ENCODE measurements around the gene CARD18. TPM values are rescaled to one million over a fixed set of nuclear protein-coding genes. Genes with fewer than 3 reads are reported as not detected.

CARD18 gene, protein sequence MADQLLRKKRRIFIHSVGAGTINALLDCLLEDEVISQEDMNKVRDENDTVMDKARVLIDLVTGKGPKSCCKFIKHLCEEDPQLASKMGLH
- total RNA-seq, result not detected

DNA sequence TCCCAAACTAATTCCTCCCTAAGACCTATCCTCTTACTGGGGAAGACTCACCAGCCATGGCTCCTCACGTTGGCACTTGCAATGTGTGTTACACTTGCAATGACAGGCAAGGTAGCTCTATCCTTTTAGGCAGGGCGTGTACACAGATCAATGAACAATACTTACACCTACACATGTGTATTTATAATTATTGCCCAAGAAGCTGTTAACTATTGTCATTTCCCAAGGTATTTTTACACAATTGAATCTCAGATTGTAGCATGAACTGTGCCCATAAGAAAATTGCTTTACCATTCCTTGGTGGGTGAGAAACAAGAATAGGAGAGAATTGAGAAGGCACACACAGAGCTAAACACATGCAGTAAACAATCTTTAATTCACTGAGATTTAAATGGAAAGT lies at the start of gene CARD18:
TSS of gene CARD18 (minus strand) at position 101 of the 400 bp plus-strand sequence. CDS start at position 58, 43 bp downstream.
- no peak within 1 kb of the TSS for H3K4me3 ChIP-seq
- no peak within 1 kb of the TSS for H3K27ac ChIP-seq
- H3K27me3 ChIP-seq, result no peaks in the 10 kb centered on the region
- DNase-seq, result no peak
- H3K9me3 ChIP-seq, result no peaks in the 10 kb centered on the region
- TF ChIP-seq CTCF (IDR thresholded peaks at IDR 0.05), result no peak
- H3K4me1 ChIP-seq, result no peaks in the 10 kb centered on the region
- no peaks in the 10 kb centered on the region for H3K36me3 ChIP-seq
- no peak within 1 kb of the TSS for H3K9ac ChIP-seq (ENCODE audit: low read depth in 2 of 2, low read length in 2 of 2)
- intact Hi-C loops (cut with DNase I), result no loop called here

DNA sequence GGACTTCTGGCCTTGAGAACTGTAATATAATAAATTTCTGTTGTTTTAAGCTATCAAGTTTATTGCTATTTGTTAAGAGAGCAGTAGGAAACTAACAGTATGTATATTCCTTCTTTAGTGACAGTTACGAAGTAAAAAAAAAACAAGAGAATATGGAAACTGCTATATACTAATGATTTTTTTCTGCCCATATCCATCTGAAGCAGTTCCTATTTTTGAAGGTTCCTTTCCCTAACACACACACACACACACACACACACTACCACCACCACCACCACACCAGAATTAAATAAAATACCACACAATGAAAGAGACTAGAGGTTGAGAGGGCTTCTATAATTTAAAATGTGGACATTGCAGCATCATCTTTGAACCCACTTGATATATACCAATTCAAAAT lies 44.4 kb upstream of the CARD18 start:
- Histone ChIP-seq H3K9ac (ENCODE audit: low read depth in 2 of 2, low read length in 2 of 2) (no peak overlapping the region), H3K36me3 (no peaks in the 10 kb centered on the region), H3K27ac (no peak overlapping the region), H3K4me1 (no peaks in the 10 kb centered on the region), H3K27me3 (no peaks in the 10 kb centered on the region), H3K9me3 (no peaks in the 10 kb centered on the region), H3K4me3 (no peak overlapping the region)
- no peak for DNase-seq
- no peak for TF ChIP-seq CTCF (IDR thresholded peaks at IDR 0.05)
- intact Hi-C loops (cut with DNase I), result no loop called here

DNA sequence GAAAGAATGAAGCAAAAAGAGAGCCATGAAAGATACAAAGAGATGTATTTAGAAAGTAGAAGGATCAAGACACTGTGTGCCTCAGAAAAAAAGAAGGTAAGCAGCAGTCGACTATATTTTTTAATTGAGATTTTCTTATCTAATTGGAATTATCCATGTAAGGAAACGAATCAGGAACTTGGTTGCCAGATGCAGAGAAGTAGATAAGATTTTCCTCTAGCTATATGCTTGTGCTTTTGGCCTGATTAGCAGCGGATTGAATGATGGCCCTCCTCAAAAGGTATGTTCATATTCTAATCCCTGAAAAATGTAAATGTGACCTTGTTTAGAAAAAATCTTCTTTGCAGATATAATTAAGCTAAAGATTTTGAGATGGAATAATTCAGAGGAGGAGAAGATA lies 43.9 kb upstream of the CARD18 start:
- H3K27ac ChIP-seq, result no peak overlapping the region
- DNase-seq, result no peak
- H3K9ac ChIP-seq (ENCODE audit: low read depth in 2 of 2, low read length in 2 of 2), result no peak overlapping the region
- H3K4me3 ChIP-seq, result no peak overlapping the region
- H3K36me3 ChIP-seq, result no peaks in the 10 kb centered on the region
- H3K9me3 ChIP-seq, result no peaks in the 10 kb centered on the region
- no peaks in the 10 kb centered on the region for H3K4me1 ChIP-seq
- TF ChIP-seq CTCF (IDR thresholded peaks at IDR 0.05), result no peak
- intact Hi-C loops (cut with DNase I), result no loop called here
- no peaks in the 10 kb centered on the region for H3K27me3 ChIP-seq

DNA sequence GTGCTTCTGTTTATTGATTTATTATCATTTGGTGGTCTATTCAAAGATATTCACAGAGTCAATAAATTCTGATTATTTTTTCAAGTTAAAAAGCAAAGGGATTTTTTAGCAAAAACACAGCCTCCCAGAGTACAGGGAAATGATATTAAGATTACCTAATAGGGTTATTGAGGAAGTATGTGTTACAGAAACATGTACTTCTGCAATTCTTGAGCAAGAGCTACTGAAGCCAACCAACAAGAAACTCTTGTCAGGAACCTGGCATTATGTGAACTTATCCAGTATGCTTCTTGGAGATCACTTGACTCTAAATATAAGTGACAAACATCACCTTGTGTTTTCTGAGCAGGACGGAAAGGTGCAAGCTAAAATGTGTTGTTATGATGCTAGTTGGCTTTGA lies 42.0 kb upstream of the CARD18 start:
- TF ChIP-seq CTCF (IDR thresholded peaks at IDR 0.05), result no peak
- Histone ChIP-seq H3K4me1 (no peaks in the 10 kb centered on the region), H3K27ac (no peak overlapping the region), H3K36me3 (no peaks in the 10 kb centered on the region), H3K4me3 (no peak overlapping the region), H3K27me3 (no peaks in the 10 kb centered on the region), H3K9ac (ENCODE audit: low read depth in 2 of 2, low read length in 2 of 2) (no peak overlapping the region), H3K9me3 (no peaks in the 10 kb centered on the region)
- intact Hi-C loops (cut with DNase I), result no loop called here
- no peak for DNase-seq

- H3K36me3 ChIP-seq, result no peaks in the 10 kb centered on the region
- no peaks in the 10 kb centered on the region for H3K27me3 ChIP-seq
- intact Hi-C loops (cut with DNase I), result no loop called here
- H3K27ac ChIP-seq, result no peak overlapping the region
- DNase-seq, result no peak
- no peak for TF ChIP-seq CTCF (IDR thresholded peaks at IDR 0.05)
- no peaks in the 10 kb centered on the region for H3K4me1 ChIP-seq
- H3K9ac ChIP-seq (ENCODE audit: low read depth in 2 of 2, low read length in 2 of 2), result no peak overlapping the region
- H3K4me3 ChIP-seq, result no peak overlapping the region
- H3K9me3 ChIP-seq, result no peaks in the 10 kb centered on the region
These were observed 41.5 kb upstream of the CARD18 start for GRCh38 chr11:105181100-105181499.
